ENCODE data around the gene SERBP1.
"Not testable (repeated sequence)": the region's sequence is repeated elsewhere in the genome, so short reads cannot be mapped to it uniquely, and the experiment has no call there.

Gene SERBP1

GRCh38 chr1:67414574-67414973 is 15.6 kb downstream of the SERBP1 start:
- no peak for TF ChIP-seq CTCF (IDR thresholded peaks at IDR 0.05; ENCODE audit: low read depth, low read length, missing control alignments)
- no peak overlapping the region for H3K4me3 ChIP-seq (replicated peaks; ENCODE audit: low read depth, low read length)
- no peak for DNase-seq (ENCODE audit: extremely low read depth, low read depth)

GRCh38 chr1:67413101-67413500 is 17.1 kb downstream of the SERBP1 start:
- not testable (repeated sequence) for DNase-seq (ENCODE audit: extremely low read depth, low read depth); H3K4me3 ChIP-seq (replicated peaks; ENCODE audit: low read depth, low read length)

GRCh38 chr1:67408148-67408547 is 22.1 kb downstream of the SERBP1 start:
- no peak for DNase-seq (ENCODE audit: extremely low read depth, low read depth)
- no peak overlapping the region for H3K4me3 ChIP-seq (replicated peaks; ENCODE audit: low read depth, low read length)
- TF ChIP-seq CTCF (IDR thresholded peaks at IDR 0.05; ENCODE audit: low read depth, low read length, missing control alignments) = no peak

- TF ChIP-seq CTCF (IDR thresholded peaks at IDR 0.05; ENCODE audit: low read depth, low read length, missing control alignments) = no peak
- no peak for DNase-seq (ENCODE audit: extremely low read depth, low read depth)
- no peak overlapping the region for H3K4me3 ChIP-seq (replicated peaks; ENCODE audit: low read depth, low read length)
Measured at GRCh38 chr1:67407498-67407897, 22.7 kb downstream of the SERBP1 start.

GRCh38 chr1:67405473-67406245 is 24.5 kb downstream of the SERBP1 start:
- no peak for DNase-seq (ENCODE audit: extremely low read depth, low read depth)
- no peak for TF ChIP-seq CTCF (IDR thresholded peaks at IDR 0.05; ENCODE audit: low read depth, low read length, missing control alignments)
- no peak overlapping the region for H3K4me3 ChIP-seq (replicated peaks; ENCODE audit: low read depth, low read length)

- no peak overlapping the region for H3K4me3 ChIP-seq (replicated peaks; ENCODE audit: low read depth, low read length)
- no peak for DNase-seq (ENCODE audit: extremely low read depth, low read depth)
- TF ChIP-seq CTCF (IDR thresholded peaks at IDR 0.05; ENCODE audit: low read depth, low read length, missing control alignments) = no peak
Measured at GRCh38 chr1:67404212-67404620, 26.0 kb downstream of the SERBP1 start.

- DNase-seq (ENCODE audit: extremely low read depth, low read depth) = no peak
- no peak for TF ChIP-seq CTCF (IDR thresholded peaks at IDR 0.05; ENCODE audit: low read depth, low read length, missing control alignments)
- H3K4me3 ChIP-seq (replicated peaks; ENCODE audit: low read depth, low read length) = no peak overlapping the region
Measured at GRCh38 chr1:67401443-67401842, 28.8 kb downstream of the SERBP1 start.

GRCh38 chr1:67400029-67400786 is 30.0 kb downstream of the SERBP1 start:
- not testable (repeated sequence) for DNase-seq (ENCODE audit: extremely low read depth, low read depth); H3K4me3 ChIP-seq (replicated peaks; ENCODE audit: low read depth, low read length)

Data from HFF-Myc (cell line).